Body of pancreas (tissue), 4 donors: ENCODE data around the gene KLHDC7B. TPM values are rescaled to one million over a fixed set of nuclear protein-coding genes. Genes with fewer than 3 reads are reported as not detected.

Experiments
- ATAC-seq: fragments of 150-250 bp; one replicate; pipeline ENCODE4 v1.9.1; 2016
- DNase-seq, 4 donors: peaks; one replicate each; pipeline ENCODE4 v3.0.0-alpha.2; 2019
- H3K27ac ChIP-seq, 4 donors: fragments of 200-600 bp; sonication (generic); 1 replicate in 3 of 4; 2 replicates in 1 of 4; pipeline versions ENCODE4 v1.5.1 to v1.6.1; 2016 to 2019; ENCODE audit warnings: mild to moderate bottlenecking in 1 of 4, mixed read lengths in 1 of 4, moderate library complexity in 1 of 4
- H3K27me3 ChIP-seq, 2 donors: fragments of 200-600 bp; sonication (generic); one replicate each; pipeline ENCODE4 v1.6.0; 2016; ENCODE audit warnings: mild to moderate bottlenecking in 1 of 2
- H3K36me3 ChIP-seq, 2 donors: fragments of 200-600 bp; sonication (generic); replicated peaks in 1 of 2; 2 replicates each; pipeline ENCODE4 v1.5.1; 2016; ENCODE audit warnings: low read depth in 2 of 2; ENCODE audit not compliant: insufficient read depth in 1 of 2
- H3K4me1 ChIP-seq: fragments of 200-600 bp; sonication (generic); one replicate; pipeline ENCODE4 v1.6.0; 2016
- H3K4me3 ChIP-seq, 2 donors: fragments of 200-600 bp; sonication (generic); 1 replicate in 1 of 2; 2 replicates in 1 of 2; pipeline ENCODE4 v1.5.1; 2016 to 2019
- H3K9me3 ChIP-seq, 3 donors: fragments of 200-600 bp; sonication (generic); 1 replicate in 2 of 3; 2 replicates in 1 of 3; pipeline ENCODE4 v1.5.1; 2016
- POLR2A ChIP-seq, 3 donors: fragments of 450-650 bp; IDR thresholded peaks; one replicate each; pipeline ENCODE4 v1.6.1; 2016; ENCODE audit warnings: antibody characterized with exemption in 3 of 3, mild to moderate bottlenecking in 2 of 3
- WGBS, 2 donors: methylation state at CpG; one replicate each; pipeline ENCODE4 v1.1.5; 2017; 5-methylcytosine and 5-hydroxymethylcytosine counted together
- intact Hi-C: fragments of 100-400 bp; cut with DNase I; formaldehyde crosslinking; loops from one replicate; pipeline ENCODE4 v1.15.1; 2023
- total RNA-seq, 2 donors: library from RNA; depleted of rRNA; stranded (reverse); fragments of >200 nt; gene quantifications; one replicate each; pipeline ENCODE4 v1.1.0, GENCODE V29; 2016
- TF ChIP-seq, protein P1 (sequence below), 7 experiments: fragments of 450-650 bp in 4 of 7; fragments of 200-600 bp in 3 of 7; sonication (generic) in 3 of 7; IDR thresholded peaks; one replicate each; pipeline ENCODE4 v1.5.1; 2016 to 2019; ENCODE audit warnings: antibody characterized with exemption in 7 of 7

Gene KLHDC7B
- total RNA-seq, 2 donors from 2014 or later: not detected

DNA sequence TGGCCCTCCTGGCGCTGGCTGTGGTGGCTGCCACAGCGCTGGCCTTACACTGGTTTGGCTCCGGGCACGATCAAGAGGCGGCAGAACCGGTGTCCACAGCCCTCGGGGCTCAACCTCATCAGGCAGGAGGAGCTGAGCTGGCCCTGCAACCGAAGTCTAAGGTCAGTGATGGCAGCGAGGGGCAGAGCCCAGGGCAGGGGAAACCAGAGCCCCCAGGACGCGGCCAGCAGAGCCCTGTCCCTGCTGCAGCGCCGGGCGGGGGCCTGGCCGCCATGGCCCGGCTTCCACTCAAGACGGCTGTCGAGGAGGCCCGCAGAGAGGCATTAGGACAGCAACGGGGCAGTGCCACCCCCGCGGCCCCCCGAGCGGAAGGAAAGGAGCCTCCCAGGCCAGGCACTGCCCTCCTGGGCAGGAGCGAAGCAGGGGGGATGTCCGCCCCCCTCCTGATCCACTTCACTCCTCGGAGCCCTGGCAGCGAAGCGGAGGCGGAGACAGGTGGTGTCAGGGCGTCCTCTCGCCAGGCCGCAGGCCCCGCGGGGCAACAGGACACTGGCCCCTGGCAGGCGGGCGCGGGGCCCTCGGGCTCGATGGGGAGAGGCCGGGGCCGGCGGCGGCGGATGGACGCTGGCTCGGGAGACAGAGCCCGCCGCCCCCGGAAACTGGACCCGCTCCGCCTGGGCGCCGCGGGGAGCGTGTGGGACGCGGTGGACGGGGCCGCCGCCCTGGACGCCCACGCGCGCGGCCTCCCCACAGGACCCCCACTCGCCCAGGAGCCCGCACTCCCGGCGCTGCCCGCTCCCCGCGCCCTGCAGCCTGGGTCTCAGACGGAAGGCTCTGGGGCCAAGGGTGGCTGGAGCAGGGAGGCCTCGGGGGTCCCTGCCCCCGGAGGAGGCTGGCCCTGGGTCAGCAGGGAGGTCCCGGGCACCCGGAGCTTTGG is 895 bp downstream of the KLHDC7B start:
- intact Hi-C loops: no loop called here
- WGBS, 2 donors: 70% methylated on average over 49 of the region's 78 CpGs; no CpG with 5 or more reads in 1 of the 2 donors
- H3K9me3 ChIP-seq: no peaks in the 10 kb centered on the region
- H3K27me3 ChIP-seq: peaks cover 0 to 23% of the 10 kb centered on the region in 2 donors
- no peaks in the 10 kb centered on the region for H3K36me3 ChIP-seq
- H3K4me3 ChIP-seq: no peak overlapping the region
- ATAC-seq (no peak), DNase-seq (no peak)
- H3K4me1 ChIP-seq: peaks cover 22% of the 10 kb centered on the region
- TF ChIP-seq, protein P1, sequence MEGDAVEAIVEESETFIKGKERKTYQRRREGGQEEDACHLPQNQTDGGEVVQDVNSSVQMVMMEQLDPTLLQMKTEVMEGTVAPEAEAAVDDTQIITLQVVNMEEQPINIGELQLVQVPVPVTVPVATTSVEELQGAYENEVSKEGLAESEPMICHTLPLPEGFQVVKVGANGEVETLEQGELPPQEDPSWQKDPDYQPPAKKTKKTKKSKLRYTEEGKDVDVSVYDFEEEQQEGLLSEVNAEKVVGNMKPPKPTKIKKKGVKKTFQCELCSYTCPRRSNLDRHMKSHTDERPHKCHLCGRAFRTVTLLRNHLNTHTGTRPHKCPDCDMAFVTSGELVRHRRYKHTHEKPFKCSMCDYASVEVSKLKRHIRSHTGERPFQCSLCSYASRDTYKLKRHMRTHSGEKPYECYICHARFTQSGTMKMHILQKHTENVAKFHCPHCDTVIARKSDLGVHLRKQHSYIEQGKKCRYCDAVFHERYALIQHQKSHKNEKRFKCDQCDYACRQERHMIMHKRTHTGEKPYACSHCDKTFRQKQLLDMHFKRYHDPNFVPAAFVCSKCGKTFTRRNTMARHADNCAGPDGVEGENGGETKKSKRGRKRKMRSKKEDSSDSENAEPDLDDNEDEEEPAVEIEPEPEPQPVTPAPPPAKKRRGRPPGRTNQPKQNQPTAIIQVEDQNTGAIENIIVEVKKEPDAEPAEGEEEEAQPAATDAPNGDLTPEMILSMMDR (IDR thresholded peaks at IDR 0.05): no peak
- no peak for TF ChIP-seq POLR2A (IDR thresholded peaks at IDR 0.05)
- H3K27ac ChIP-seq: no peak overlapping the region

DNA sequence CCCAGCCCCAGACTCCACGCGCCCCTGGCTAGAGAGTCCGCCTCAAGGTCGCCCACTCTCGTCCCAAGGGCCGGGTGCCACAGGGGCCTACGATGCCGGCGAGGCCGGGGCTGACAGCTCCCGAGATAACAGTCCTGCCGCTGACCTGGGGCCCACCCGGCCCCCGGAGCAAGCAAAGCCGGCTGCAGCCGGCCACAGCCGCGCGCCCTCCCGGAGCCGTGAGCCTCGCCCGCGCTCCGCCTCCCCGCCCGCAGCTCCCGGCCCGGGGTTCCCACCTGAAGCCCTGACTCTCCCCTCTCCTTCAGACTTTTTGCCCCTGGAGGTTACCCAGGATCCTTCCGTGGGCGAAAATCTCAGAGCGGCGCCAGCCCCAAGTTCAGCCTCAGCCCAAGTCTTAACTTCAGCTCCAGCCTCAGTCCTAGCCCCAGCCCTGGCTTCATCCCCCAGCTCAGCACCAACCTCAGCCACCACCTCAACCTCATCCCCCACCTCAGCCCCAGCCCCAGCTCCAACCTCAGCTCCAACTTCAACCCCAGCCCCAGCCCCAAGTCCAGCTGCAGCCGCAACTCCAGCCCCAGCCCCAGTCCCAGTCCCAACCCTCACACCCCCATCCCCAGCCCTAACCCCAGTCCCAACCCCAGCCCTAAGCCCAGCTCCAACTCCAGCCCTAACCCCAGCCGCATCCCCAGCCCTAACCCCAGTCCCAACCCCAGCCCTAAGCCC is 1.7 kb downstream of the KLHDC7B start:
- H3K27ac ChIP-seq: no peak overlapping the region
- no peak overlapping the region for H3K4me3 ChIP-seq
- H3K9me3 ChIP-seq: no peaks in the 10 kb centered on the region
- no peaks in the 10 kb centered on the region for H3K36me3 ChIP-seq
- intact Hi-C loops: no loop called here
- H3K27me3 ChIP-seq: peaks cover 0 to 23% of the 10 kb centered on the region in 2 donors
- H3K4me1 ChIP-seq: peaks cover 22% of the 10 kb centered on the region
- ATAC-seq: no peak
- 36 to 37% methylated on average over 17 to 33 of the region's 35 CpGs for WGBS, 2 donors
- no peak for DNase-seq
- TF ChIP-seq POLR2A (IDR thresholded peaks at IDR 0.05): no peak
- TF ChIP-seq, protein P1 (IDR thresholded peaks at IDR 0.05): no peak

DNA sequence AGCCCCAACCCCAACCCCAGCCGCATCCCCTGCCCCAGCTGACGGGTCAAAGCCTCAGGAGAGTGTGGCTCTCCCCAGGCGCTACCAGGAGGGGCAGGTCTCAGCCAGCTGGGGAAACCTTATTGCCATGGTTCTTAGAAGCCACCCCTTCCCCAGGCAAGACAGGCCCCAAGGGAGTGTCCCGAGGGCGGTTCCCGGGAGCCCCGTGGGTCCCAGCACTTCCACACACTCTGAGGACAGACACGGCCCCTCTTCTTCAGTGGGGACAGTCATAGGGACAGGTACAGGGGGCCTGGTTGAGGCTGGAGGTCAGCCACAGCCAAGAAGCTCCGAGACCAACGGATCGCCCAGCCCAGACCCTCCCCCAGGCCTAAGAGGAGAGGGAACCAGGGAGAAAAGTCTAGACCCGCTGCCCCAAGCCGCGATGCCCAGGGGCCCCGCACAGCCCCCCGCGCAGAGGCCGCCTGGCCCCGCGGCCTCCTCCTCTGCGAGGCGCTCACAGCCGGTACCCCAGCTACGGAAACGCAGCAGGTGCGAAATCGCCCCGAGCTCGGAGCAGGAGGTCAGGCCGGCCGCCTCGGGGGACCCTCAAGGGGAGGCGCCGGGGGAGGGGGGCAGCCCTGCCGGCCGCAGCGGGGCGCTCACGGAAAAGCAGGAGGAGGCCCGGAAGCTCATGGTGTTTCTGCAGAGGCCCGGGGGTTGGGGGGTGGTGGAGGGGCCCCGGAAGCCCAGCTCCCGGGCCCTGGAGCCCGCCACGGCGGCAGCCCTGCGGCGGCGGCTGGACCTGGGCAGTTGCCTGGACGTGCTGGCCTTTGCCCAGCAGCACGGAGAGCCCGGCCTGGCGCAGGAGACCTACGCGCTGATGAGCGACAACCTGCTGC is 2.6 kb downstream of the KLHDC7B start:
- no peaks in the 10 kb centered on the region for H3K9me3 ChIP-seq
- DNase-seq (peak in 3 of 4 donors; percentile 39 to 49 (median 45)), ATAC-seq (peak; percentile 47)
- H3K36me3 ChIP-seq: no peaks in the 10 kb centered on the region
- peaks cover 22% of the 10 kb centered on the region for H3K4me1 ChIP-seq
- intact Hi-C loops: no loop called here
- 0 to 21% methylated on average over 7 to 34 of the region's 56 CpGs for WGBS, 2 donors
- no peak overlapping the region for H3K27ac ChIP-seq
- peaks cover 0 to 23% of the 10 kb centered on the region in 2 donors for H3K27me3 ChIP-seq
- no peak for TF ChIP-seq POLR2A (IDR thresholded peaks at IDR 0.05)
- TF ChIP-seq, protein P1 (IDR thresholded peaks at IDR 0.05): no peak
- no peak overlapping the region for H3K4me3 ChIP-seq

DNA sequence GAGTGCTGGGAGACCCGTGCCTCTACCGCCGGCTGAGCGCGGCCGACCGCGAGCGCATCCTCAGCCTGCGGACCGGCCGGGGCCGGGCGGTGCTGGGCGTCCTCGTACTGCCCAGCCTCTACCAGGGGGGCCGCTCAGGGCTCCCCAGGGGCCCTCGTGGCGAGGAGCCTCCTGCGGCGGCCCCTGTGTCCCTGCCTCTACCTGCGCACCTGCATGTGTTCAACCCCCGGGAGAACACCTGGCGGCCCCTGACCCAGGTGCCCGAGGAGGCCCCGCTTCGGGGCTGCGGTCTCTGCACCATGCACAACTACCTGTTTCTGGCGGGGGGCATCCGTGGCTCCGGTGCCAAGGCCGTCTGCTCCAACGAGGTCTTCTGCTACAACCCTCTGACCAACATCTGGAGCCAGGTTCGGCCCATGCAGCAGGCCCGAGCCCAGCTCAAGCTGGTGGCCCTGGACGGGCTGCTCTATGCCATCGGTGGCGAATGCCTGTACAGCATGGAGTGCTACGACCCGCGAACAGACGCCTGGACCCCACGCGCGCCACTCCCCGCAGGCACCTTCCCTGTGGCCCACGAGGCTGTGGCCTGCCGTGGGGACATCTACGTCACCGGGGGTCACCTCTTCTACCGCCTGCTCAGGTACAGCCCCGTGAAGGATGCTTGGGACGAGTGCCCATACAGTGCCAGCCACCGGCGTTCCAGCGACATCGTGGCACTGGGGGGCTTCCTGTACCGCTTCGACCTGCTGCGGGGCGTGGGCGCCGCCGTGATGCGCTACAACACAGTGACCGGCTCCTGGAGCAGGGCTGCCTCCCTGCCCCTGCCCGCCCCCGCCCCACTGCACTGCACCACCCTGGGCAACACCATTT is 3.5 kb downstream of the KLHDC7B start:
- no peak overlapping the region for H3K27ac ChIP-seq
- TF ChIP-seq POLR2A (IDR thresholded peaks at IDR 0.05): no peak
- TF ChIP-seq, protein P1 (IDR thresholded peaks at IDR 0.05): no peak
- H3K4me3 ChIP-seq: no peak overlapping the region
- peaks cover 16% of the 10 kb centered on the region for H3K4me1 ChIP-seq
- peaks cover 0 to 23% of the 10 kb centered on the region in 2 donors for H3K27me3 ChIP-seq
- intact Hi-C loops: no loop called here
- DNase-seq: no peak
- ATAC-seq: no peak
- no peaks in the 10 kb centered on the region for H3K36me3 ChIP-seq
- WGBS, 2 donors: 63 to 76% methylated on average over 11 to 56 of the region's 68 CpGs
- no peaks in the 10 kb centered on the region for H3K9me3 ChIP-seq
